Measurements from ENCODE around the gene IKZF2.

Gene IKZF2

DNA sequence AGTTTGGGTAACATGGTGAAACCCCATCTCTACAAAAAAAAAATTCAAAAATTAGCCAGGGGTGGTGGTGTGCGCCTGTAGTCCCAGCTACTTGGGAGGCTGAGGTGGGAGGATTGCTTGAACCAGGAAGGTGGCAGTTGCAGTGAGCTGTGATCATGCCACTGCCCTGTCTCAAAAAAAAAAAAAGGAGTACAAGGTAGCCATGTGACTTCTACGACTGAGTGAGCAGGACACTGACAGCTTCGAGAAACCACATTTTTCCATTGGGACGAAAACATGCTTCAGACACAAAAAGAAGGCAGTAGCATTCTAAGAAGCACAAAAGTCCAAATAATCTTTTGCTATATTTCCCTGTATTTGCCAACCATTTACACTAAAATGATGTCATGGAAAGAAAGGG, 19.7 kb upstream of the IKZF2 start:
- DNase-seq (ENCODE audit: low read depth) = no peak
- H3K4me3 ChIP-seq (ENCODE audit: low read depth, low read length) = no peak overlapping the region
- TF ChIP-seq, protein P1, sequence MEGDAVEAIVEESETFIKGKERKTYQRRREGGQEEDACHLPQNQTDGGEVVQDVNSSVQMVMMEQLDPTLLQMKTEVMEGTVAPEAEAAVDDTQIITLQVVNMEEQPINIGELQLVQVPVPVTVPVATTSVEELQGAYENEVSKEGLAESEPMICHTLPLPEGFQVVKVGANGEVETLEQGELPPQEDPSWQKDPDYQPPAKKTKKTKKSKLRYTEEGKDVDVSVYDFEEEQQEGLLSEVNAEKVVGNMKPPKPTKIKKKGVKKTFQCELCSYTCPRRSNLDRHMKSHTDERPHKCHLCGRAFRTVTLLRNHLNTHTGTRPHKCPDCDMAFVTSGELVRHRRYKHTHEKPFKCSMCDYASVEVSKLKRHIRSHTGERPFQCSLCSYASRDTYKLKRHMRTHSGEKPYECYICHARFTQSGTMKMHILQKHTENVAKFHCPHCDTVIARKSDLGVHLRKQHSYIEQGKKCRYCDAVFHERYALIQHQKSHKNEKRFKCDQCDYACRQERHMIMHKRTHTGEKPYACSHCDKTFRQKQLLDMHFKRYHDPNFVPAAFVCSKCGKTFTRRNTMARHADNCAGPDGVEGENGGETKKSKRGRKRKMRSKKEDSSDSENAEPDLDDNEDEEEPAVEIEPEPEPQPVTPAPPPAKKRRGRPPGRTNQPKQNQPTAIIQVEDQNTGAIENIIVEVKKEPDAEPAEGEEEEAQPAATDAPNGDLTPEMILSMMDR (IDR thresholded peaks at IDR 0.05; ENCODE audit: low read depth, low read length) = no peak

DNA sequence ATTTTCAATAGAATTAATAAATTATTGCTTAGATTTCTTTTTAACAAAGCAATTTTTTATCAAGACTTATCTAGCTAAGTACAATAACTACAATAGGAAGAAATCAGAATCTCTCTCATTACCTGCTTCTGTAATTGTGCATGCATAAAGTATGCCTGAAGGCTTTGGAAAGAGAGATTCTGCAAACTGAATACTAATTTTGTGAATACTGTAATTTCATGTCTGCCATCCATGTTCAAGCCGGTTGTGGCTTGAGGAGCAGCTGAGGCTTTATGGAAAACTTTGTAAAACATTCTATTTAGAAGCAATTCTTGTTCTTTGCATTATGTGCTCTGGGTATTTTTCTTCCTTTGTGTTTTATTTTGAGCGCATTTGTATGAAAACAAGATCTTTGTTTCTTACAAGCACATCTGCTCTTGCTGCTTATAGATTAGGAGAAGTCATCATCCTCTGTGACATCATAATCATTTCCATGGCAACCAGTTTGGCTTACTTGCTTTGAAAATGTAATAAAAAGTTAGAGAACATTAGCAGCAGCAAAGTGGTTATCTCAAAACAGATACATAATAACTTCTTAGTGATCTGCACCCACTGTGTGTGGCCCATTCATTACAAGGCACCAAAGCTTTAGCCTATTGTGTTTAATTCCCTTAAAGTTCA, 16.0 kb upstream of the IKZF2 start:
- no peak overlapping the region for H3K4me3 ChIP-seq (ENCODE audit: low read depth, low read length)
- TF ChIP-seq MYC (IDR thresholded peaks at IDR 0.05; ENCODE audit: low read depth, low read length) = no peak
- TF ChIP-seq POLR2A (IDR thresholded peaks at IDR 0.05; ENCODE audit: extremely low read depth, insufficient read length) = no peak
- TF ChIP-seq, protein P1 (IDR thresholded peaks at IDR 0.05; ENCODE audit: low read depth, low read length) = no peak
- TF ChIP-seq, protein P2, sequence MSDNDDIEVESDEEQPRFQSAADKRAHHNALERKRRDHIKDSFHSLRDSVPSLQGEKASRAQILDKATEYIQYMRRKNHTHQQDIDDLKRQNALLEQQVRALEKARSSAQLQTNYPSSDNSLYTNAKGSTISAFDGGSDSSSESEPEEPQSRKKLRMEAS (IDR thresholded peaks at IDR 0.05; ENCODE audit: low read depth, low read length) = no peak
- DNase-seq (ENCODE audit: low read depth) = no peak

DNA sequence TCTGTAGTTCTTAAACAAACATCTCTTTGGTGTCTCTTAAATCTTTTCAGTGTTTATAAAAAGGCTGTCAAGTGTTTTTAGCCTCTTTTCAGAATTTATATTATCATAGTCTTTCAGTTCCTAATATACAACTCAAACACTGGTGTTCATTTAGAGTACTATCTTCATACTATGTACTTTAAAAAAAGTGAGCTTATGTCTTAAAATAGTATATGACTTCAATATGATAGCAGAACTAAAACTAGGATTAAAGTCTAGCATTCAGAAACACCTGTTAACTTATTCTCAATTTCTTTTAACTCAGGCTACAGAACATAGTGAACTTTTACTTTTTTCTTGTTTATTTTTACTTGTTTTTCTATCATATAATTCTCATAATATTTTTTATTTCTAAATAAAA, 14.7 kb upstream of the IKZF2 start:
- DNase-seq (ENCODE audit: low read depth) = no peak
- TF ChIP-seq POLR2A (IDR thresholded peaks at IDR 0.05; ENCODE audit: extremely low read depth, insufficient read length) (no peak), MYC (IDR thresholded peaks at IDR 0.05; ENCODE audit: low read depth, low read length) (no peak)
- TF ChIP-seq, protein P1 (IDR thresholded peaks at IDR 0.05; ENCODE audit: low read depth, low read length) = no peak
- TF ChIP-seq, protein P2 (IDR thresholded peaks at IDR 0.05; ENCODE audit: low read depth, low read length) = no peak
- H3K4me3 ChIP-seq (ENCODE audit: low read depth, low read length) = no peak overlapping the region

DNA sequence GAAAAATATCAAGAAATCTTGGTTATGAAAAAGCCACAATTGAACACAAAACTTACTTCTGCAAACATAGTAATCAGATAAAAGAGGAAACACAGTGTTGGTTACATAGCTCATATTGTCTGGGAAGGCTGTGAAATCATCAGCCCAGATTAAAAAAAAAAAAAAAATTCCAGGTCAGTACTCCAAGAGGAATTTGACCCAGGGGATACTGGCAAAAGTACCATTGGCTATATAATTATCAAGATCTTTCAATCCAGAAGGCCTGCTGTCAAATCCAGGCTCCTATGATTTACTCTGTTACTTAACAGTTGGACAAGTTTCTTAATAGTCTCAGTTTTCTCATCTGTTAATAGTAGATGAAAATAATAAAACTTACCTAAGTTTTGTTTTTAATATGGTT, 12.9 kb upstream of the IKZF2 start:
- no peak overlapping the region for H3K4me3 ChIP-seq (ENCODE audit: low read depth, low read length)
- DNase-seq (ENCODE audit: low read depth) = no peak
- TF ChIP-seq MYC (IDR thresholded peaks at IDR 0.05; ENCODE audit: low read depth, low read length) (no peak), POLR2A (IDR thresholded peaks at IDR 0.05; ENCODE audit: extremely low read depth, insufficient read length) (no peak)
- TF ChIP-seq, protein P1 (IDR thresholded peaks at IDR 0.05; ENCODE audit: low read depth, low read length) = no peak
- TF ChIP-seq, protein P2 (IDR thresholded peaks at IDR 0.05; ENCODE audit: low read depth, low read length) = no peak

DNA sequence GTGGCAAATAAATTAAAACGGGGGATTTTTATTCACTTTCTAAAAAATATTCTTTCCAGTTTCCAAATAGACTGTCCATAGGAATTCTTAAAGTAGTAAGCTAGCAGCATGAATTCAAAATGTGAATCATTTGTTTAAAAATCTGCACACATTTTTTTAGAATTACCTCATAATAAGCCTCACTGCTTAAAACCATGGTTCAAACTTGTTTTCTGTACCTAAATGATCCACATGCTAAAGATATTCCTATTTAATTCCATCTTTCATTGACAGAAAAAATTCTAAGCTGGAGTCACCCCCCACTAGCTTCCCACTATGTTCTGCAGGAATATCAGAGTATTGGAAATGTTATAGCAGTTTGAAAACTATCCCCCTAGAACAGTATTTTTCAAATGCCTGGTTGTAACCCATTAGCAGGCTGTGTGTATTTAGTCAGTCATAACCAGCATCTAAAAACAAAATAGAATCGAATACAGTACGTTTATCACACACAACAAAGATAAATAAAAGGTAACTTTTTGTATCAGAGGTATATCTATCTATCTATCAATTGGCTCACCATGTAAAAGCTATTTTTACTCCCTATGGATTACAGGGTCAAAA, 11.2 kb upstream of the IKZF2 start:
- DNase-seq (ENCODE audit: low read depth) = no peak
- TF ChIP-seq MYC (IDR thresholded peaks at IDR 0.05; ENCODE audit: low read depth, low read length) (no peak), POLR2A (IDR thresholded peaks at IDR 0.05; ENCODE audit: extremely low read depth, insufficient read length) (no peak)
- TF ChIP-seq, protein P2 (IDR thresholded peaks at IDR 0.05; ENCODE audit: low read depth, low read length) = no peak
- TF ChIP-seq, protein P1 (IDR thresholded peaks at IDR 0.05; ENCODE audit: low read depth, low read length) = no peak
- no peak overlapping the region for H3K4me3 ChIP-seq (ENCODE audit: low read depth, low read length)
